ENCODE results near the gene FGF4.
"Not testable (repeated sequence)": the region's sequence is repeated elsewhere in the genome, so short reads cannot be mapped to it uniquely, and the experiment has no call there.

The FGF4 gene

GRCh38 chr11:69771466-69771865 is 3.7 kb downstream of the FGF4 start:
- no peak for DNase-seq

- DNase-seq: no peak
Measured at GRCh38 chr11:69770540-69770939, 4.6 kb downstream of the FGF4 start.

DNA sequence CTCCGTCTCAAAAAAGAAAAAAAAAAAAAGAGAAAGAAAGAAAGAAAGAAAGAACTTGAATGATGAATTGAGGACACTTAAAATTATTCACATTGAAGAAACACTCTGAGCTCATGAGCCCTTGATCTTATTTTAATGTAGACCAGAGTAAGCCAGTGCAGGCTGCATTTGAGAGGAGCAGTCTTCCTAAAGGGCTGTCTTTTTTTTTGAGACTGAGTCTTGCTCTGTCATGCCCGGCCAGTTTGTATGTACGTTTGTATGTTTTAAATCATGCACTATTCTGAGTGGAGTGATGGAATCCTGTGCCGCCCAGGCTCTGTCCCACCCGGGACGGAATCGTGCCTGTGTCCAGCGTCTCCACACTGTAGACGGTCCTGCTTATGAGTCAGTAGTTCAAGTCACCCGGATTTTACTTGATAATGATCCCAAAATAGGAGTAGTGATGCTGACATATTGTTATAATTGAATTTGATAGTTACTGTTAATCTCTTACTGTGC is 9.6 kb downstream of the FGF4 start:
- no peak for DNase-seq

DNA sequence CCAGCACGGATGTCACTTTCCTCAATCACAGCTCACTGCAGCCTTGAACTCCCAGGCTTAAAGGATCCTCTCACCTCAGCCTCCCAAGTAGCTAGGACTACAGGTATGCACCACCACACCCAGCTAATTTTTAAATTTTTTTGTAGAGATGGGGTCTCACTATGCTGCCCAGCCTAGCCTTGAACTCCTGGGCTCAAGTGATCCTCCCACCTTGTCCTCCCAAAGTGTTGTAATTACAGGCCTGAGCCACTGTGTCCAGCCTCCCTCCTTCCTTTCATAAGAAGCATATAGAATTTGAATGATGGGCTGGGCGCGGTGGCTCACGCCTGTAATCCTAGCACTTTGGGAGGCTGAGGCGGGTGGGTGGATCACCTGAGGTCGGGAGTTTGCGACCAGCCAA is 10.2 kb downstream of the FGF4 start:
- DNase-seq: not testable (repeated sequence)

DNA sequence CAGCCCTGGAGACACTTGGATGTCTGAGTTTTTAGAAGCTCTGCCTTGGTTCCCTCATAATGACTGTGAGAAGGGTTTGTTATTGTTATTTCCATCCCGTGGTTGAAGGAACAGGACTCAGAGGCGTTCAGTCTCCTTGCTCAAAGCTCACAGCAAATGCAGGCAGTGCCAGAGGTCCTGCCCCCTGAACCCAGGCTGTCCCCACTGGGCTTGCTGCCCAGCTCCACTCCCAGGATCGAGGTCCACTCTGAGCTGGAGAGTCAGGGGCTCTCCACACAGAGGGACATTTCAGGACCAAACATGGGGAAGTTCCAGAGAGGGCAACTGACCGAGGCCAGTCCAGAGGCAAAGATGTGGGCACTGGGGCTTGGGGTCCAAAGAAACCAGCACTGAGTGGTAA is 14.8 kb downstream of the FGF4 start:
- DNase-seq: no peak

DNA sequence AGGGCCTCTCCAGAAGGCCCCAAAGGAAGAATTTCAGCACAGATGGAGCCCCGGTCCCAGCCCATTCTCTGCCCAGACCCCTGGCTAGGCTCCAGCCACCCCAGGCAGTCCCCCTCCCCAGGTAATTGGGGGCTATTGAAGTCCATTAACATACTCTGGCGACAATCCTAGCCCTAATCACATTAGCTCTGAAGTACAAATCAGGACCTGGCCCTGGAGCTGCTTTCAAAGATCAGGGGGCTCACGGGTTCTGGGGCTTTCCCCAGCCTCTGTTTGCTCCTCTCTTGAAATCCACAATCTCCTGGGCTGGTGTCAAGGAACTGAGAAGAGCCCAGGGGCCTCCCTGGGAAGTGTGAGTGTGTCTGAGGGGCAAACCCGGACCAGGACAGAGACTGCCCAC is 22.3 kb downstream of the FGF4 start:
- DNase-seq: no peak

- DNase-seq: no peak
Measured at GRCh38 chr11:69750875-69751597, 24.1 kb downstream of the FGF4 start.

DNA sequence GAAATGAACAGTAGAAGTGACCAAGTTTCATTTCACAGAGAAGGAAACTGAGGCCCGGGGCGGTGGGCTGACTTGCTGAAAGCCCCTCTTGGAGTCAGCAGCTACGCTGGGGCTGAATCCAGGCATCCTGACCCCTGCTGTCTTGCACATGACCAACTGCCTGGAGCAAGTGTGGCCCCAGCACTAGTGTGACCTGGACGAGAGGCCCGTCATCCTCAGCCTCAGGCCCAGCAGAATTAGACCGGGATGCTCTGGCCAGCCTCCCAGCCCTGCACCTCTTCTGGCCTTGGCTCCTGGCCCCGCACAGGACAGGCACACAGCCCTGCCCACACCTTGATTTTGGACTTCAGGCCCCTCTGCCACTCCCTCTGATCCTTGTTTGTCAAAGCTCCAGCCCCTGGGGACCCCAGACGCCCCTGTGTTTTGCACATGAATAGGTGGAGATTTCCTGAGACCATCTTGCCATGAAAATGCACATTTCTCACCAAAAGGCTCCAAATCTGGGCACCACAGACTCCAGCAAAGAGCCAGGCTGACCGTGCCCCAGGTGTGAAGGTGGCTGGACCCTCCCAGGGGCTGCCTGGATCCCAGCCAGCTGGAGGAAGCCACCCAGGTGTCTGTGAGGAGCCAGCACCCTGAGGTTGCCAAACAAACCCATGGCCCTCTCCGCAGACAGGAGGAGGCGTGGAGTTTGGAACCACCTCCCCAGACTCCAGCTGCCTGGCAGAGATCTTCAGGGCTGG is 24.9 kb downstream of the FGF4 start:
- DNase-seq: no peak

GRCh38 chr11:69748637-69749036 is 26.5 kb downstream of the FGF4 start:
- no peak for DNase-seq

- DNase-seq: no peak
Measured at GRCh38 chr11:69746752-69747742, 28.1 kb downstream of the FGF4 start.

DNA sequence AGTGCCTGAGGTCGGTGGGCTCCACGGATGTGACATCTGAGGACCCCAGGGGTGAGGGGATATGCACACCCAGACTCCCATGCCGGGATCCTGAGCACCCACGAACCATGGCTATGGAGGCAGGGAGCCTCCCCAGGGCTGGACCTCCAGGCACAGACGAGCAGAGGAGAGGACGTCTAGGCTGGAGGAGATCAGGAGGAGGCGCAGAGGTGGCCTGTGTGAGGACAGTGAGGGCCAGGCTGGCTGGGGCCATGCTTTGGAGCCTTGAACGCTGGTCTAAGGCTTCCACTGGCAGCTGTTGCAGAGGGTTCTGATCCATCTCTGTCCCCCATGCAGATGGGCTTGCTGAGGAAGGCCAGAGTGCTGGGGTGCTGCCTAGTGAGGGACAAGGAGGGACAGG is 29.0 kb downstream of the FGF4 start:
- no peak for DNase-seq

- no peak for DNase-seq
Measured at GRCh38 chr11:69745201-69745600, 29.9 kb downstream of the FGF4 start.

GRCh38 chr11:69744435-69744834 is 30.7 kb downstream of the FGF4 start:
- DNase-seq: no peak

DNA sequence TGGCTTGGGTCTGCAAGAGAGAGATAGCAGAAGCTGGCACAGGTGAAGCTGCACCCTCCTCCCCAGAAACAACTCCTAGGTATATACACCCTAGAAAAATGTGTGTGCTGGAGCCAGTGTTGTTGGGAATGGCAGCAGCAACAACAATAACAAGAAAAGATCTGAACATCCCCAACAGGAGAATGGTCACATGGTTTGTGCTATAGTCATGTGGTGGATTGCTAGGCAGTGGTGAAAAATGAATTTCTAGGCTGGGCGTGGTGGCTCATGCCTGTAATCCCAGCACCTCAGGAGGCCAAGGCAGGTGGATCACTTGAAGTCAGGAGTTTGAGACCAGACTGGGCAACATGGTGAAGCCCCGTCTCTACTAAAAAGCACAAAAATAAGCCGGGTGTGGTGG is 40.3 kb downstream of the FGF4 start:
- DNase-seq: no peak

GRCh38 chr11:69734367-69734766 is 40.8 kb downstream of the FGF4 start:
- DNase-seq: no peak

- DNase-seq: no peak
Measured at GRCh38 chr11:69732910-69733309, 42.2 kb downstream of the FGF4 start.

GRCh38 chr11:69731110-69731509 is 44.0 kb downstream of the FGF4 start:
- DNase-seq: no peak

- DNase-seq: no peak
Measured at GRCh38 chr11:69730500-69730899, 44.6 kb downstream of the FGF4 start.

GRCh38 chr11:69729252-69729651 is 45.9 kb downstream of the FGF4 start:
- DNase-seq: no peak

GRCh38 chr11:69727266-69727665 is 47.9 kb downstream of the FGF4 start:
- no peak for DNase-seq

DNA sequence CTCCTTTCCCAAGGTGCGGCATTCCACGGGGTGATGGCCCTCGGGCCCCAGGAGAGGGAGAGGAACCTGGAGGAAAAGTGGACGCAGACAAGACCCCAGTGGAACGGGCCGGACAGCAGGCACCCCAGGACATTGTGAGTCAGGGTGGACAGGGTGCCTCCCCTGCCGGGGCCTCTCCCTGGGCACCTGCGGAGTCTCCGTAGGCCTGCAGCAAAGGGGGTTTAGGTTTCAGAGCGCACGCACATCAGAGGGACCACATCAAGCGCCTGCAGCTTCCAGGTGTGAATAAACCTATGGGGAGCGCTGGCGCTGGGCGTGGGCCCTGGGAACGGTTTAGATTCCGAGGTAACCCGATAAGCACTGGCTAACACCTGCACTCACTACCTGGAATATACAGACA is 48.7 kb downstream of the FGF4 start:
- no peak for DNase-seq

- no peak for DNase-seq
Measured at GRCh38 chr11:69726019-69726418, 49.1 kb downstream of the FGF4 start.

DNA sequence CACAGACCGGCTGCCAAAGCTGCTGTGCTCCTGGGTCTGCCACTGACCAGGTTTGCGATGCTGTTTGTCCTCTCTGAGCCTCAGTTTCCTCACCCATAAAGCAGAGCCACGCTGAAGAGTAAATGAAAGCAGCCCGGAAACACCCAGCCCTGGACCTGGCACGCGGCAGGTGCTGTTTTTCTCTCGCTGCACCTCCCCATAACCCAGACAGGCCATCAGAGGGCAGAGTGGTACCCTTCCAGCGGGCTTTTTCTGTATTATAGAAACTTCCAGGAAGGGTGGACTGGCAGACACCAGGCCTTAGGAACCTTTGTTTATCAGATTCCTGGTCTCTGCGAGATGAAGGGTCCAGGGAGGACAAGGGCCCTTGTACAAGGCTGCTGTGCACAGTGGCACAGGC is 53.4 kb downstream of the FGF4 start:
- DNase-seq: no peak
